ENCODE results near the gene AIRE. TPM values are rescaled to one million over a fixed set of nuclear protein-coding genes. Genes with fewer than 3 reads are reported as not detected.

AIRE gene
- total RNA-seq, 1 donor from 2014 or later: not detected

DNA sequence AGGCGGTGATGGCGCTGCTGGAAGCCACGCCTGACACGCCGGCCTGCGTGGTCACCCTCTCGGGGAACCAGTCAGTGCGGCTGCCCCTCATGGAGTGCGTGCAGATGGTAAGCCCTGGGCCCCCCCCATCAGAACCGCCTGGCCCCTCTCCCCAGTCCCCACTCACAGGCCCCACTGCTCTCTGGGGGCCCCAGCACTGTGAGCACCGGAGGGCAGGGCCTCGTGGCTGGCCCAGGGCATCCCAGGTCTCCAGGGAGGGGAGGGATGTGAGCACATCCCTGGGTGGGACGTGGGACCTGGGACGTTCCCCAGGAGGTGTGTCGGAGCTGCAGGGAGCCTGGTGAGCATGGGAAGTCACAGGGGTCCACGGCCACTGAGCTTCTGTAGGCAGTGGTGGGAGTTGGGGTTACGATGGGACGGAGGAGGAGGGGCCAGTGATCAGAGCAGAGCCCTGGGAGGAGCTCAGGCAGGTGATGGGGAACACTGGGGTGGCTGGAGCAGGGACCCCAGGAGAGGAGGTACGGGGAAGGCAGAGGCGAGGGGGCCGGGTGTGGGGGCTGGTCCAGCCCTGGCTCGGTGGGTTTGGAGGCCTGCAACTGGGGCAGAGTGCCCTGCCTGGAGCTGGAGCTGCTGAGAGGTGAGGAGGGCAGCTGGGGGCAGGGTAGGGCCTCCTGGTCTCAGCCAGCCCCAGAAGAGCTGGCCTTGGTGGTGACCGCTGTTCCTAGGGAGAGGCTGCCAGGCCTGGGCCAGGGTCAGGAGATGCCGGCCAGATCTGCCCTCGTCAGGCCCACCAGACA is 33.0 kb downstream of the AIRE start:
- H3K9me3 Mint-ChIP-seq (ENCODE audit: low read depth): no peaks in the 10 kb centered on the region
- no peak for DNase-seq (ENCODE audit: low spot score, unreplicated experiment)
- TF ChIP-seq CTCF (IDR thresholded peaks at IDR 0.05; ENCODE audit: unreplicated experiment): no peak
- no peaks in the 10 kb centered on the region for H3K4me1 Mint-ChIP-seq (ENCODE audit: low read depth)
- H3K27me3 Mint-ChIP-seq: no peaks in the 10 kb centered on the region
- H3K27ac Mint-ChIP-seq: no peak overlapping the region
- H3K4me3 Mint-ChIP-seq (ENCODE audit: low read depth): no peak overlapping the region
- H3K36me3 Mint-ChIP-seq (ENCODE audit: insufficient read depth): peaks cover 1% of the 10 kb centered on the region

GRCh38 chr21:44319407-44320065 is 33.9 kb downstream of the AIRE start:
- H3K4me3 Mint-ChIP-seq (ENCODE audit: low read depth): no peak overlapping the region

DNA sequence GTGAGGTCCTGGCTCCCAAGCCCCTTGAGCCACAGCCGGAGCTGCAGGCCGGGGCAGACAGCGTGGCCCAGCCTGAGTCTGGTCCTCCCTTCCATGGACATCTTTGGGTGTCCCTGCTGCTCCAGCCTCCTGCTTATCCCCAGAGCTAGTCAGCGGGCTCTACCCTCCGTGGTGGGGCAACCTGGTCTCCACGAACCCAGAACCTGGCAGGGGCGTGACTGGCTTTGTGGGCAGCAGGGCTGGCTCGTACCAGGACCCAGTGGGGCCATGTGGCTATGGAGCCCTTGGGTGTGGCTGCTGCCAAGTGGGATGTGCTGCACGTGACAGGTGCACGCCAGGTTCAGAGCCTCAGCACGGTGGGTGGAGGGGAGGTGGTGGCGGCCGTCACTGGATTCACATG is 35.2 kb downstream of the AIRE start:
- no peak for DNase-seq (ENCODE audit: low spot score, unreplicated experiment)
- TF ChIP-seq CTCF (IDR thresholded peaks at IDR 0.05; ENCODE audit: unreplicated experiment): no peak
- no peak overlapping the region for H3K27ac Mint-ChIP-seq
- H3K4me1 Mint-ChIP-seq (ENCODE audit: low read depth): no peaks in the 10 kb centered on the region
- H3K9me3 Mint-ChIP-seq (ENCODE audit: low read depth): no peaks in the 10 kb centered on the region
- no peak overlapping the region for H3K4me3 Mint-ChIP-seq (ENCODE audit: low read depth)
- H3K27me3 Mint-ChIP-seq: no peaks in the 10 kb centered on the region
- H3K36me3 Mint-ChIP-seq (ENCODE audit: insufficient read depth): peaks cover 1% of the 10 kb centered on the region

More at GRCh38 chr21:44319407-44320065, 33.9 kb downstream of the AIRE start:
- Mint-ChIP-seq H3K27me3 (no peaks in the 10 kb centered on the region), H3K9me3 (ENCODE audit: low read depth) (no peaks in the 10 kb centered on the region), H3K36me3 (ENCODE audit: insufficient read depth) (peaks cover 1% of the 10 kb centered on the region), H3K27ac (no peak overlapping the region), H3K4me1 (ENCODE audit: low read depth) (no peaks in the 10 kb centered on the region)
- DNase-seq (ENCODE audit: low spot score, unreplicated experiment): no peak
- TF ChIP-seq CTCF (IDR thresholded peaks at IDR 0.05; ENCODE audit: unreplicated experiment): no peak

DNA sequence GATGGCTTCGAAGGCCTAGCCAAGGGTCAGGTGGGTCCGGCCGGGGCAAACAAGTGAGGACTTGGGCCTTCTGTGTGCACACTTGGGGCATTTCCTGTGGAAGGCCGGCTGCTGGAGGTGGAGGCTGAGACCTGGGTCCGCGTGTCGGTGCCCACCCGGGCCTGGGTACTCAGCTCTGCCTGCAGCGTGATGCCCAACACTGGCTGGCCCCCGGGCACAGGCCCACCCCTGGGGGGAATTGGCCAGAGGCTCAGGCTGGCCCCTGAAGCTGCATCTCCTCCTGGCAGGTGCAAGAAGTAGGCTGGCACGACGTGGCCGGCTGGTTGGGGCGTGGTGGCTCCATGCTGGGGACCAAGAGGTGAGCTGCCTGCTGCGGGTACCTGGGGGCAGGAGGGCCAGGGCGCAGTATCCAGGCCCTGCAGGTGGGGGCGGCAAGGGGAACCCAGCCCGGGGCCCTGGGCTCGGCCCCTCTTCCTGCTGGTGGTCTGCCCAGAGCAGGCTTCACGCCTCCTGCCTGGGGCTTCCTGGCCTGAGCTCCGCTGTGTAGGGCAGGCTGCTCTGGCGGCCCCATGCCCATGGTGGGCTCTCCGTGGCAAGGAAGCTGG is 36.3 kb downstream of the AIRE start:
- no peak overlapping the region for H3K27ac Mint-ChIP-seq
- no peak for TF ChIP-seq CTCF (IDR thresholded peaks at IDR 0.05; ENCODE audit: unreplicated experiment)
- no peak overlapping the region for H3K4me3 Mint-ChIP-seq (ENCODE audit: low read depth)
- DNase-seq (ENCODE audit: low spot score, unreplicated experiment): no peak
- no peaks in the 10 kb centered on the region for H3K4me1 Mint-ChIP-seq (ENCODE audit: low read depth)
- no peaks in the 10 kb centered on the region for H3K9me3 Mint-ChIP-seq (ENCODE audit: low read depth)
- no peaks in the 10 kb centered on the region for H3K27me3 Mint-ChIP-seq
- peaks cover 1% of the 10 kb centered on the region for H3K36me3 Mint-ChIP-seq (ENCODE audit: insufficient read depth)

GRCh38 chr21:44322621-44323325 is 37.1 kb downstream of the AIRE start:
- Mint-ChIP-seq H3K36me3 (ENCODE audit: insufficient read depth) (peaks cover 1% of the 10 kb centered on the region), H3K9me3 (ENCODE audit: low read depth) (no peaks in the 10 kb centered on the region), H3K4me1 (ENCODE audit: low read depth) (no peaks in the 10 kb centered on the region), H3K27ac (no peak overlapping the region), H3K4me3 (ENCODE audit: low read depth) (no peak overlapping the region), H3K27me3 (no peaks in the 10 kb centered on the region)
- no peak for DNase-seq (ENCODE audit: low spot score, unreplicated experiment)
- no peak for TF ChIP-seq CTCF (IDR thresholded peaks at IDR 0.05; ENCODE audit: unreplicated experiment)

Measured in progenitor cell of endocrine pancreas (in vitro differentiated cells).